H54 (cell line): ENCODE results near the gene MAP3K21.

Experiments used
- DNase-seq: peaks from one replicate; pipeline ENCODE4 v3.0.0; 2011; ENCODE audit warnings: low spot score, mixed read lengths; ENCODE audit not compliant: insufficient read length
- FAIRE-seq: peaks from 3 replicates; lab custom pipeline; 2011; peaks lifted over from hg19 to GRCh38; lab: Jason Lieb, UNC
- POLR2A ChIP-seq: IDR thresholded peaks from 2 replicates; pipeline ENCODE4 v1.6.1; 2011; ENCODE audit warnings: low read depth, mild to moderate bottlenecking, low read length

The MAP3K21 gene

GRCh38 chr1:233395863-233396646 lies 68.5 kb downstream of the MAP3K21 start:
- DNase-seq (no peak), FAIRE-seq (no peak)
- TF ChIP-seq POLR2A = no peak

DNA sequence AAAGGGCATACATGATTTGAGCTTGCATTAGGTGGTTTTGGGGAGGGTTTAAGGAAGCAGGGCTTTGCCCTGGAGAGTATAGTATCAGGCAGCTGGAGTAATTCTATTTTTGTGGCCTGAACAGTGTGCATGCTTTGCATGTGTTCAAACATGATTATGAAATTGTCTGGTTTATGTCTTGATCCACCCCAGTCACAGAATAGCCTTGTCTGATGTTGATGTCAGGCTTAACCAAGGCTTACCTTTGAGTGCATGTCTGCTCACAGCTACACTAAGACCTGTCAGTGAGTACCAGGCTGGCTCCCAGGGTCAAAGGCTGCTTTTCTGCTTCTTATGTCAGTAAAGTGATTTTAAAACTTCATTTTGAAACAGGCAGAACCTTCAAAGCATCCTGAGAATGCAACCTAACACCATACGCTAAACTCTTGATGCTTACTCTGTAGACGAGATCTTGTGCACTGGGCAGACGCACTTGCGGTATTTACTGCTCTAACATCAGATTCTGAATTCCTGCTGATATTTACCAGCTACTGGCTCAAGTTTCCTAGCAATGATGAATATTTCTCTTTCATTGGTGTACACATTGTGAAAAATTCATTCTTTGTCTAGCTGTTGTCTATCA lies 78.9 kb downstream of the MAP3K21 start:
- FAIRE-seq (no peak), DNase-seq (no peak)
- TF ChIP-seq POLR2A = no peak

GRCh38 chr1:233406994-233407631 lies 79.6 kb downstream of the MAP3K21 start:
- no peak for TF ChIP-seq POLR2A
- DNase-seq = no peak
- no peak for FAIRE-seq

DNA sequence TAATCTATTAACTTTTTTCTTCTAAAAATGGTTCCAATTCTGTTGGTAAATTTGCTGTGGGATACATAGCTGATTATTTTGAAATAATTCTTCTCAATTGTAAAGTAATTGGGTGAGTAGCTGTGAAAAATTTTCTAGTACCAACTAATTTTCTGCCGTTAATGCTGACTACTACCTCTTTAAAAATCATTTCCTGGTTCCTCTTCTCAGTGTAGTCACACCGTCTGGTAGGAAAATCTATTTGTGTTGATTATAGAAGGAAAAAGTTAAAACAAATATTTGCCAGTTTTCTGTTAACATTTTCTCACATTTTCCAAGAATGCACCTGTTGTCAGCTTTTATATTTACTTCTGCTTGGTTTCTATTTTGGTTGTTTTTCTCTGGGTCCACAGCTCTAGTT lies 82.0 kb downstream of the MAP3K21 start:
- no peak for TF ChIP-seq POLR2A
- DNase-seq (no peak), FAIRE-seq (no peak)

- TF ChIP-seq POLR2A = no peak
- no peak for FAIRE-seq
- no peak for DNase-seq
Observed at GRCh38 chr1:233410906-233411305, 83.4 kb downstream of the MAP3K21 start.

GRCh38 chr1:233412812-233413211 lies 85.3 kb downstream of the MAP3K21 start:
- no peak for DNase-seq
- TF ChIP-seq POLR2A = no peak
- FAIRE-seq = no peak

- TF ChIP-seq POLR2A = no peak
- FAIRE-seq = no peak
- no peak for DNase-seq
Observed at GRCh38 chr1:233421293-233421692, 93.8 kb downstream of the MAP3K21 start.

DNA sequence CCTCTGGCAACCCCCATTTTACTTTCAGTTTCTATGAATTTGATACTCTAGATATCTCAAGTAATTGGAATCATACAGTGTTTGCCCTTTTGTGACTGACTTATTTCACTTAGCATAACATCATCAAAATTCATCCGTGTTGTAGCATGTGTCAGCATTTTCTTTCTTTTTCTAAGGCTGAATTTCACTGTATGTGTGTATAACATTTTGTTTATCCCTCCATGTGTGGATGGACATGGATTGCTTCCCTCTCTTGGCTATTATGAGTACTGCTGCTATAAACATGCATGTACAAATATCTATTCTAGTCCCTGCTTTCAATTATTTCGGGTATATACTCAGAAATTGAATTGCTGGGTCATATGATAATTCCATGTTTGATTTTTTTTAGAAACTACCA lies 97.3 kb downstream of the MAP3K21 start:
- FAIRE-seq (peak; percentile 53), DNase-seq (no peak)
- TF ChIP-seq POLR2A = no peak

DNA sequence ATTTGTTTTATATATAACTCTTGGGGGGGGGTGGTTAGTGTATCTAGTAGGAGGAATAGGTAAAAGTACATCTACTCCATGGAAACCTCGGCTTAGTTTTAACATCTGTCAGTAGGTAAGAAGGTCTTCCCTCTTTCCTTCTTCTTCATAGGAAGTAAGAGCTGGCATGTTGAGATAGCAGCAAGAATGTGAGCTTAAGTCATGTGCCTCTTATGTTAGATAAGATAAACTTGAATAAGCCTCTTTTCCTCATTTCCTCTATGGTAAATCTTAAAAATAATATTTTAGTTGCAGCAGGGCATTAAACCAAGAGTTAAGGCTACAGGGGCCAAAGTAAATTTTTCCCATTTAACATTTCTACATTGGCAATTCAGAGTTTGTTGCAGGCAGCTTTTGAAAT lies 100.4 kb downstream of the MAP3K21 start:
- FAIRE-seq (no peak), DNase-seq (no peak)
- no peak for TF ChIP-seq POLR2A

GRCh38 chr1:233431753-233432403 lies 104.4 kb downstream of the MAP3K21 start:
- no peak for TF ChIP-seq POLR2A
- DNase-seq = no peak
- no peak for FAIRE-seq

- FAIRE-seq (no peak), DNase-seq (no peak)
- TF ChIP-seq POLR2A = no peak
Observed at GRCh38 chr1:233432916-233433315, 105.4 kb downstream of the MAP3K21 start.

DNA sequence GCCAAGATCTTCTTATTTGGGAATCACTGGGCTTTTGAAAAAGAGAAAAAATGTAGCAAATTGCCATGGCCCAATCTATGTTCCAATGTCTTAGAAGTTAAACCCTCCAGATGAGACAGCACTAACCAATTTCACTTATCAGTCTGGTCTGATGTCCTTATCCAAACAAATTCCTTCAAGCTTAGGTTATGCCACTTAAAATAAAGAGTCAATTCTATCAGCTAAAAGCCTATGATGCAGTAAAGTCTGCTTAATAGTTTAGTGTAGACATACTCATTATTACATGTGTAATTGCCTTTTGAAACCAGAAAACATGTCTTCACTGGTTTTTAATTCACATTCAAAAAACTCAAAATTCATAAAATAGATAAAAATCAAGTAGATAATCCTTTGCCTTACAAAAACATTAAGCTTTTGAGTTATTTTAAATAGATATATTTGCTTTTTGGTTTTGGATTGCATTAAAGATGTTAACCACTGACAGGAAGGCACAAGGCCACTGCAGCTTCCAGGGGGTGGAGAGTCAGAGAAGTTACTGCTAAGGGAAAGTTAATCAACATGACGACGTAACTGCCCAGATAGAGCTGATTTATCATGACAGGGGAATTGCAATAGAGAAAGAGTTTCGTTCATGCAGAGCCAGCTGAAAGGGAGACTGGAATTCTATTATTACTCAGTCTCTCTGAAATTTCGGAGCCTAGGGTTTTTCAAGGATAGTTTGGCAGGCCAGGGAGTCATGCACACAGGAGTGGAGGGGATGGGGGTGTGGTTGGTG lies 106.1 kb downstream of the MAP3K21 start:
- FAIRE-seq (no peak), DNase-seq (no peak)
- no peak for TF ChIP-seq POLR2A
